Measurements from ENCODE around the gene FXYD1.

- TF ChIP-seq CTCF (conservative IDR thresholded peaks at IDR 0.05; ENCODE audit: low read depth in 2 of 2) (no peak), EZH2 (IDR thresholded peaks at IDR 0.05; ENCODE audit: low read depth, unreplicated experiment) (no peak), JUNB (IDR thresholded peaks at IDR 0.05; ENCODE audit: unreplicated experiment) (no peak), POLR2AphosphoS5 (IDR thresholded peaks at IDR 0.05; ENCODE audit: low read depth) (peak; percentile 12; the same call in 1 of the 2 replicates), REST (IDR thresholded peaks at IDR 0.05; ENCODE audit: unreplicated experiment) (no peak), ZNF331 (CRISPR knock-in tag; IDR thresholded peaks at IDR 0.05; ENCODE audit: low read depth) (no peak), ETS1 (IDR thresholded peaks at IDR 0.05) (no peak), EZH2phosphoT487 (IDR thresholded peaks at IDR 0.05; ENCODE audit: unreplicated experiment) (no peak), CREB1 (CRISPR knock-in tag; IDR thresholded peaks at IDR 0.05; ENCODE audit: low read depth) (no peak), ZNF462 (CRISPR knock-in tag; IDR thresholded peaks at IDR 0.05) (no peak), NANOG (IDR thresholded peaks at IDR 0.05; ENCODE audit: borderline replicate concordance) (no peak), STAT1 (IDR thresholded peaks at IDR 0.05; ENCODE audit: unreplicated experiment) (no peak), ZNF114 (CRISPR knock-in tag; IDR thresholded peaks at IDR 0.05) (no peak)
These were observed 31.9 kb downstream of the FXYD1 start for GRCh38 chr19:35170359-35171061.
